Hepatocyte (in vitro differentiated cells): ENCODE results near the gene NFIL3. TPM values are rescaled to one million over a fixed set of nuclear protein-coding genes. Genes with fewer than 3 reads are reported as not detected.

Experiments used
- DNase-seq: peaks from one replicate; pipeline ENCODE4 v3.0.0-alpha.2; 2016; ENCODE audit warnings: low spot score
- H2AFZ ChIP-seq: fragments of 200-600 bp; sonication (generic); 2 replicates; pipeline ENCODE4 v1.6.0; 2016; ENCODE audit warnings: antibody characterized with exemption, mild to moderate bottlenecking
- H3K27ac ChIP-seq: fragments of 200-600 bp; sonication (generic); 2 replicates; pipeline ENCODE4 v1.5.1; 2016; ENCODE audit warnings: mild to moderate bottlenecking
- H3K27me3 ChIP-seq: fragments of 200-600 bp; sonication (generic); 2 replicates; pipeline ENCODE4 v1.6.1; 2016
- H3K36me3 ChIP-seq: fragments of 200-600 bp; sonication (generic); replicated peaks from 2 replicates; pipeline ENCODE4 v1.5.1; 2016; ENCODE audit warnings: low read depth; ENCODE audit not compliant: insufficient read depth
- H3K4me1 ChIP-seq: fragments of 200-600 bp; sonication (generic); 2 replicates; pipeline ENCODE4 v1.5.1; 2016; ENCODE audit warnings: mild to moderate bottlenecking, moderate library complexity; ENCODE audit not compliant: insufficient read depth
- H3K4me2 ChIP-seq: fragments of 200-600 bp; sonication (generic); 2 replicates; pipeline ENCODE4 v1.6.0; 2016
- H3K4me3 ChIP-seq: fragments of 200-600 bp; sonication (generic); 2 replicates; pipeline ENCODE4 v1.5.1; 2016; ENCODE audit warnings: mild to moderate bottlenecking
- H3K79me2 ChIP-seq: fragments of 200-600 bp; sonication (generic); 2 replicates; pipeline ENCODE4 v1.6.0; 2017; ENCODE audit warnings: mild to moderate bottlenecking
- H3K9me2 ChIP-seq: fragments of 200-600 bp; sonication (generic); replicated peaks from 2 replicates; pipeline ENCODE4 v1.6.0; 2017; ENCODE audit warnings: mild to moderate bottlenecking; ENCODE audit not compliant: insufficient read depth
- H3K9me3 ChIP-seq: fragments of 200-600 bp; sonication (generic); 2 replicates; pipeline ENCODE4 v1.5.1; 2016; ENCODE audit warnings: low read depth, mild to moderate bottlenecking
- H4K20me1 ChIP-seq: fragments of 200-600 bp; sonication (generic); 2 replicates; pipeline ENCODE4 v1.6.0; 2016; ENCODE audit warnings: mild to moderate bottlenecking; ENCODE audit not compliant: insufficient read depth, poor library complexity, severe bottlenecking
- EZH2 ChIP-seq: fragments of 200-600 bp; sonication (generic); IDR thresholded peaks from 2 replicates; pipeline ENCODE4 v1.6.1; 2016; ENCODE audit warnings: antibody characterized with exemption, mild to moderate bottlenecking, borderline replicate concordance
- EZH2phosphoT487 ChIP-seq: fragments of 200-600 bp; sonication (generic); IDR thresholded peaks from one replicate; pipeline ENCODE4 v1.6.1; 2018; ENCODE audit warnings: antibody characterized with exemption, mild to moderate bottlenecking, low read depth, moderate library complexity; ENCODE audit not compliant: unreplicated experiment, severe bottlenecking
- WGBS: methylation state at CpG from one replicate; pipeline ENCODE4 v1.1.6; 2016; ENCODE audit warnings: low lambda C conversion rate; ENCODE audit errors: missing lambda C conversion rate; 5-methylcytosine and 5-hydroxymethylcytosine counted together
- polyA plus RNA-seq: library from polyadenylated mRNA; unstranded; fragments of >200 nt; fragmentation: Nextera tagmentation; extraction: Ambion mirVana; gene quantifications from 2 replicates; pipeline ENCODE4 v1.2.1, GENCODE V29; 2016
- total RNA-seq: library from RNA; depleted of rRNA; stranded (reverse); fragments of >200 nt; gene quantifications from 2 replicates; pipeline ENCODE4 v1.2.3, GENCODE V29; 2014
- TF ChIP-seq, protein P1 (sequence below): fragments of 200-600 bp; sonication (generic); IDR thresholded peaks from 2 replicates; pipeline ENCODE4 v1.5.1; 2016; ENCODE audit warnings: antibody characterized with exemption, mild to moderate bottlenecking; ENCODE audit not compliant: poor library complexity

Gene NFIL3
- total and polyA plus RNA-seq, 2 experiments from 2014 or later, result 69.6 to 99.6 TPM

DNA sequence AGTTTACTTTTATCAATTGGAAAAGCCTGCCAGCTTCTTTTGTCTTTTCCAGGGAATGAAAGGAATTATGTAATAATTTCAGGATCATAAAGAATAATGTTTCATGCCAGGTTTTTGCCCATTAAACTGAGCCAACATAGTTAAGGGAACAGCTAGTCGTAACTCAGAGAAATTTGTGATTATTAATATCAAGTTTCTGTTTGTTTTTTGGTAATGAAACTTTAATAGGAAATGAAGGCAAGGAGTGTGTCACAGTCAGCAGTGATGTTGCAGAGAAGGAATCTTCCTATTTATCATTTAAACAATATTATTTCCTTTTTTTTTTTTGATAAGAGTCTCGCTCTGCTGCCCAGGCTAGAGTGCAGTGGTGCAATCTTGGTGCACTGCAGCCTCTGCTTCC lies 10.7 kb downstream of the NFIL3 start:
- Histone ChIP-seq H3K27me3 (no peaks in the 10 kb centered on the region), H3K36me3 (no peaks in the 10 kb centered on the region), H3K4me2 (no peak overlapping the region), H3K4me1 (peaks cover 13% of the 10 kb centered on the region), H3K79me2 (peaks cover 100% of the 10 kb centered on the region), H3K9me2 (no peaks in the 10 kb centered on the region), H4K20me1 (peaks cover 98% of the 10 kb centered on the region), H3K9me3 (no peaks in the 10 kb centered on the region), H3K27ac (no peak overlapping the region), H3K4me3 (no peak overlapping the region), H2AFZ (no peak overlapping the region)
- DNase-seq, result no peak
- TF ChIP-seq, protein P1, sequence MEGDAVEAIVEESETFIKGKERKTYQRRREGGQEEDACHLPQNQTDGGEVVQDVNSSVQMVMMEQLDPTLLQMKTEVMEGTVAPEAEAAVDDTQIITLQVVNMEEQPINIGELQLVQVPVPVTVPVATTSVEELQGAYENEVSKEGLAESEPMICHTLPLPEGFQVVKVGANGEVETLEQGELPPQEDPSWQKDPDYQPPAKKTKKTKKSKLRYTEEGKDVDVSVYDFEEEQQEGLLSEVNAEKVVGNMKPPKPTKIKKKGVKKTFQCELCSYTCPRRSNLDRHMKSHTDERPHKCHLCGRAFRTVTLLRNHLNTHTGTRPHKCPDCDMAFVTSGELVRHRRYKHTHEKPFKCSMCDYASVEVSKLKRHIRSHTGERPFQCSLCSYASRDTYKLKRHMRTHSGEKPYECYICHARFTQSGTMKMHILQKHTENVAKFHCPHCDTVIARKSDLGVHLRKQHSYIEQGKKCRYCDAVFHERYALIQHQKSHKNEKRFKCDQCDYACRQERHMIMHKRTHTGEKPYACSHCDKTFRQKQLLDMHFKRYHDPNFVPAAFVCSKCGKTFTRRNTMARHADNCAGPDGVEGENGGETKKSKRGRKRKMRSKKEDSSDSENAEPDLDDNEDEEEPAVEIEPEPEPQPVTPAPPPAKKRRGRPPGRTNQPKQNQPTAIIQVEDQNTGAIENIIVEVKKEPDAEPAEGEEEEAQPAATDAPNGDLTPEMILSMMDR, result no peak
- TF ChIP-seq EZH2phosphoT487, result no peak
- TF ChIP-seq EZH2, result no peak
- 96% methylated on average over 2 of the region's 2 CpGs for WGBS

DNA sequence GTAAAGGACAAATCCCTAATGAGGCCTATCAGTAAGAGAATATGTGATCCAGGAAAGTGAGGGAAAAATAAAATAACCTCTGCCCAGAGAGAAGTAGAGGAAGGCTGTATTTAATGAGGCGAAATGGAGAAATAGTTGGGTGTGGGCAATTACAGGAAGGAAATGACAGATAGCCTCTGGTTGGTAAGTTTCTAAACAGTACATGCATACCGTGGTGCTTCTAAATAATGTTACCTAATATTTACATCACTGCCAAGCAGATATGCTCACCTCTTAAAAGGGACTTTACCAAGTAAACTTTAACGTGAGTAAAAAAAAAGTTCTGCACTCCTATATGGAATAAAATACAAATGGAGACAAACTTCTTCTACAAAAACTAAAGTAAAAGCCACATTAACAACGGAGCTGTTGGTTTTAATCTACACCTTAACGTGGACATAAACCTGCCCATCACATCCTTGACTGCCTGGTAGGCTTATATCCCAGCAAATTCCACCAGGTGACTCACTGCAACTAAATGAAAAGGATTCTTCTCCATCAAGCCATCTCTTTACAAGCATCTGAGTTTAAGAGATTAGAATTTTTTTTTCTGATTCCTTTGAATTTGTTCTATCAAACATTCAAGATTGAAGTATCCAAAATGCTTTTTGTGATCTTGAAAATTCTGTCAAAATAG lies 12.4 kb downstream of the NFIL3 start:
- no peaks in the 10 kb centered on the region for H3K36me3 ChIP-seq
- no peaks in the 10 kb centered on the region for H3K9me2 ChIP-seq
- no peak for DNase-seq
- H4K20me1 ChIP-seq, result peaks cover 81% of the 10 kb centered on the region
- 60% methylated on average over 5 of the region's 5 CpGs for WGBS
- no peak overlapping the region for H3K27ac ChIP-seq
- H2AFZ ChIP-seq, result no peak overlapping the region
- H3K4me2 ChIP-seq, result no peak overlapping the region
- no peaks in the 10 kb centered on the region for H3K4me1 ChIP-seq
- no peaks in the 10 kb centered on the region for H3K27me3 ChIP-seq
- no peak for TF ChIP-seq EZH2phosphoT487
- no peak for TF ChIP-seq EZH2
- TF ChIP-seq, protein P1, result no peak
- no peak overlapping the region for H3K4me3 ChIP-seq
- peaks cover 92% of the 10 kb centered on the region for H3K79me2 ChIP-seq
- no peaks in the 10 kb centered on the region for H3K9me3 ChIP-seq

GRCh38 chr9:91410161-91410560 lies 13.5 kb downstream of the NFIL3 start:
- Histone ChIP-seq H3K79me2 (peaks cover 82% of the 10 kb centered on the region), H3K36me3 (no peaks in the 10 kb centered on the region)

More at GRCh38 chr9:91410161-91410560, 13.5 kb downstream of the NFIL3 start:
- TF ChIP-seq, protein P1, result no peak
- TF ChIP-seq EZH2 (no peak), EZH2phosphoT487 (no peak)
- Histone ChIP-seq H3K9me3 (no peaks in the 10 kb centered on the region), H3K4me3 (no peak overlapping the region), H3K9me2 (no peaks in the 10 kb centered on the region), H3K27me3 (no peaks in the 10 kb centered on the region), H4K20me1 (peaks cover 70% of the 10 kb centered on the region), H3K4me1 (no peaks in the 10 kb centered on the region), H3K27ac (no peak overlapping the region), H3K4me2 (no peak overlapping the region), H2AFZ (no peak overlapping the region)
- no peak for DNase-seq
- WGBS, result 96% methylated on average over 12 of the region's 12 CpGs
